Ureter (tissue), 1 donor: ENCODE results near the gene CSH2. TPM values are rescaled to one million over a fixed set of nuclear protein-coding genes. Genes with fewer than 3 reads are reported as not detected.

ENCODE experiments used
- DNase-seq: peaks from one replicate; pipeline ENCODE4 v3.0.0-alpha.2; 2020; ENCODE audit warnings: low spot score
- total RNA-seq: library from RNA; stranded (reverse); gene quantifications from one replicate; pipeline ENCODE4 v1.2.4, GENCODE V29; 2023
- donor health status: DM: yes; HTN: yes; CAD: no.

Gene CSH2
- total RNA-seq, 1 donor from 2014 or later: not detected

DNA sequence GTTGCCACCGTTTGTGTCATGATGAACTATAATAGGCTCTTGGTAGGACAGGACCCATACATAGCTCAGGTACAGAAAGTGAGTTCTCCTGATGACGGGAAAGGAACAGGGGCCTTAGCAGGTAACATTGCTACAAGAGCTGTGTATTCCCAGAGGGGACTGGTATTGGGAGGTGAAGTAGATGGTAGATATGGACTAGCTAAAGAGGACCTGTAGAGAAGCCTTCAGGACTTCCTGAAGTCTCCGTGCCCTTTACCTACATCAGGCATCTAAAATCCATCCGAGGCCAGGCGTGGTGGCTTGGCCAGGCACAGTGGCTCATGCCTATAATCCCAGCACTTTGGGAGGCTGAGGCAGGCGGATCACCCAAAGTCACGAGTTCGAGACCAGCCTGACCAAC lies 18.3 kb downstream of the CSH2 start:
- no peak for DNase-seq

DNA sequence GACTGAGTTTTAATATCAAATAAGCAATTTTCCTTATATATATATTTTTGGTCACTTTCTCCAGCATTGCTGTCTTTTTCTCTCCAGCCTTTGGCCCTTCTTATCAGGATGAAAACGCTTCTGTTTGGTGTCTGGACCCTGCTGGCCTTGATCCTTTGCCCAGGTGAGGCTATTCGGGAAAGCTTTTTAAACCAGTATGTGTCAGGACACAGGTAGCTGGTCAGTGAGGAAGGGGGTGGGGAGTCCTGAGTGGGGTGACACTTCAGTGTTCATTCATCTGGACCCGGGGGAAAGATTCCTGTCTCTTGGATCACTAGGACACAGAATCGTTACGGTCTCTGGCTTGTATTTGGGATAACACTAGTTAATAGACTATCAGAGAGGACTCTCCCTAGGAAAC lies 18.8 kb downstream of the CSH2 start:
- DNase-seq: no peak

DNA sequence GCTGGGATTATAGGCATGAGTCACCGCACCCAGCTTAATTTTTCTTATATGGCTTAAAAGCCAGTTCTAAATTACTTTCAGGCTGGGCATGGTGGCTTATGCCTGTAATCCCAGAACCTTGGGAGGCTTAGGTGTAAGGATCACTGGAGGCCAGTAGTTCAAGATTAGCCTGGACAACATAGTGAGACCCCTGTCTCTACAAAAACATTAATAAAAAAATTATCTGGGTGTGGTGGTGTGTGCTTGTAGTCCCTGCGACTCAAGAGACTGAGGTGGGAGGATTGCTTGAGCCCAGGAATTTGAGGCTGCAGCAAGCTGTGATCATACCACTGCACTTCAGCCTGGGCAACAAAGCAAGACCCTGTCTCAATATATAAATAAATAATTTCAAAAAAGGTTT lies 20.2 kb downstream of the CSH2 start:
- no peak for DNase-seq

DNA sequence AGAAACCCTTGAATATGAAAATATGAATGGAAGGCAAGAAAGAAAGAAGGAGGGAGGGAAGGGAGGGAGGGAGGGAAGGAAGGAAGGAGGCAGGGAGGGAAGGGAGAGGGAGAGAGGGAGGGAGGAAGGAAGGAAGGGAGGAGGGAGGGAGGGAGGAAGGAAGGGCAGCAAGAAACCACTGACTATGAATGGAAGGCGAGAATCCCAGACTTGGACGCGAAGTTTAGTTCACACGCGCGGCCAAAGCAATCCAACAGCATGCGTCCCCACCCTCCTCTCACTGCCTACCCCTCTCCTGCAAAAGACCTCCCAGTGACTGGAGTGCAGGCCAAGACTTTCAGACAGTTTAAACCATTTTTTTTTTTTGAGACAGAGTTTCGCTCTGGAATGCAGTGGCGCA lies 23.1 kb downstream of the CSH2 start:
- no peak for DNase-seq

DNA sequence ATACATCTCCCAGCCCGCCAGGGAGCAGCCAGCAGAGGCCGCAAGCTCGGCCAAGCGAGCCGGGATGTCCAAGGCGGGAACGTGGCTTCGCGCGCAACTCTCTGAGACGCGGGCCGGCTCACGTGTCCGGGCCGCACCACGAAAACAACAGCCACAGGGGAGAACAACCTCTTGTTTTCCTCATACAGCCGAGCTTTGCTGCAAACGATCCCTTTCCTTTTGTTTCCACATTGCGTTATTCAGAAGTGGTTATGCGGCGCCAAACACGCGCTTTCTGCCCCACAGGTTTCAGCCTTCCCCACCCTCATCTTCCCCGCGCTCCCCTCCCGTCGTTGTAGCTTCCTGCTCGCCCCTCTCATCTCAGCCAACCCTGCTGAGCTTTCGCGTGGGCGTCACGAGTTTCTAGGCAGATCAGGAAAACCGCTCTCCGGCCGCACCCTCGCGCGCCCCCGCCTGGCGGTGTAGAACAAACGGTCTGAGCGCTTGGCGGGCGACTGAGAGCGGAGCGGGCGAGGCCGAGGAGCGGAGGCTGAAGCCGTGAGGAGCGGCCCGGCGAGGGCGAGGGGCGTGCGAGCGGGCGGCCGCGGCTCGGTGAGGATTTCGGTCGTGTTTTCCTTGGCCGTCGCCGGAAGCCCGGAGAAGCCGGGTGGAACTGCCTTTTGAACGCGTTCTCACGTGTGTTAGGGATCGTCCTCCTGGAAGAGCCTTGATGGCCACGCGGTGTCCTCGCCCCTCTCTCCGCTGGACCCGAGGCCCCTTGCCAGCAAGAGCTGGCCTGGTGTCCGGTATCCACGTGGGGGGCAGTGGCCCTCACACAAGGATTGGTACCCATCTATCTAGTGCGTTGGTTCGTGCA lies 24.4 kb downstream of the CSH2 start:
- DNase-seq: peak; percentile 93

DNA sequence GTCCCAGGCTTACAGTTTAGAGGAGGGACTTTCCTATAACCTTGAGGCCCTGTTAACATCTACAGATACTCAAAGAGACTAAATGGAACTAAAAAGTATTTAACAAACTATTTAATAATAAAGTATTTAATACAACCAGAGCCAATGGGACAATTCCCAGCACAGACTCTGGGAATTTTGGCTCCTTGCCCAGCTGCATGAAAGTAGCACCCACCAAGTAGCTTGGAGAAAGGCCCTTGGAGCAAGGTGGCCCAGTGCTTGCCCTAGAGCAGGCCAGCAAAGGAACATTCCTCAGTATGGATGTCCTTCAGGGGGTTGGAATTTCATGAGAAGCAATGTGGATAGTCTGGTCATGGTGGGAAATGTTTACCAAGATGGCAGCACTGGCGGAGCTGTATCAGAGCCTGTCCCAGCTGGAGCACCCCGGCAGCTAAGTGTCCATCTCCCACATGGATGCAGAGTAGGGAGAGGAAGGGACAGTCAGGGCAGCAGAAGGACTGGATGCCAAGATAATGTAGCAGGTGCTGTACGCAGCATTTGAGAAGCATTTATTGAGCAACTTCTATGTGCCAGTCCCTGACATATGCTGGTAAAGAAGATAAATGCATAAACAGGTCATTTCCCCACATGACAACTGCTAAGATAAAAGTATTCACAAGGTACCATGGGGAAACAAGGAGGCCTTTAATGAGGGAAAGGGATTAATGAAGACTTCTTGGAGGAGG lies 25.8 kb downstream of the CSH2 start:
- no peak for DNase-seq

DNA sequence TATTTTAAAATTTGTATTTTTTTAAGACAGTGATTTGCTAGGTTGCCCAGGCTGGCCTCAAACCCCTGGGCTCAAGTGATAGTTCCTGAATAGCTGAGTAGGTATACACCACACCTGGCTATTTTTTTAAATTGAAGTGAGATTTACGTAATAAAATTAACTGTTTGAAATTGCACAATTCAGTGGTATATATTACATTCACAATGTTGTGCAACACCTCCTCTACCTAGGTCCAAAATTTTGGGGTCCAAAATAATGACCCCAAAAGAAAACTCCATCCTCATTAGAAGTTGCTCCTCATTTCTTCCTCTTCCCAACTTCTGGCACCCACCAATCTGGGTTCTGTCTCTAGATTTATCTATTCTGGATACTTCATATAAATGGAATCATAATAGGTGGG lies 28.0 kb downstream of the CSH2 start:
- DNase-seq: no peak

DNA sequence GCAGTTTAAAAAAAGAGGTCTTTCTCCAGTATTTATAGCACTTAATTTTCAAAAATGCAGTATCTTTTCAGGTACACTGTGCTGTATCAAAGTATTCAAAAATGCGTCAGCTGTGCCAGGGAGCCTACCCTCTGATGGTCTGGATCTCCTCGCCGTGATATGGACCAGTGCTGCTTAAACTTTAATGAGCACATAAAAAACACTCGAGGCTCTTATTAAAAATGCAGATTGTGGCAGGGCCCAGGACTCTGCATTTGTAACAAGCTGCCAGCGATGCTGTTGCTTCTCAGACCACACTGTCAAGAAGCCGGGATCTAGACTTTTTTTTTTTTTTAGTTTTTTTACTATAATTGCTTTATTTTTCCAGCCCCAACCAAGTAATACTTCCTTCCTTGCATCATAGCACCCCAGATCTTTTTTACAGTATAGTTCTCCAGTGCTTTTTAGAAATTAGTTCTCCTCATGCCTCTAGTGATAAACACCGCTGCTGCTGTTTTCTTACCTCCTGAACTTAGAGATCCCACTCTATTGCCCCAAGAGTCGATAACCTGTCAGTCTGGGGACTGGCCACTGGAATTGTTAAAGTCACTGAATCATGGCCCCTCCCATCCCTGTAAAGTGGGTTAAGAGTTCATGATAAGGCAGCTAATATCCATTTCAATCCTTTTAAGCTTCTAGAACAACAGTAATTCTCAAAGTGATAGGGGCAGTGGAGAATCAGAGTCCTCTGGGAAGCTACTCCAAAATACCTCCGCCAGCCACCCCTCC lies 29.4 kb downstream of the CSH2 start:
- DNase-seq: no peak

DNA sequence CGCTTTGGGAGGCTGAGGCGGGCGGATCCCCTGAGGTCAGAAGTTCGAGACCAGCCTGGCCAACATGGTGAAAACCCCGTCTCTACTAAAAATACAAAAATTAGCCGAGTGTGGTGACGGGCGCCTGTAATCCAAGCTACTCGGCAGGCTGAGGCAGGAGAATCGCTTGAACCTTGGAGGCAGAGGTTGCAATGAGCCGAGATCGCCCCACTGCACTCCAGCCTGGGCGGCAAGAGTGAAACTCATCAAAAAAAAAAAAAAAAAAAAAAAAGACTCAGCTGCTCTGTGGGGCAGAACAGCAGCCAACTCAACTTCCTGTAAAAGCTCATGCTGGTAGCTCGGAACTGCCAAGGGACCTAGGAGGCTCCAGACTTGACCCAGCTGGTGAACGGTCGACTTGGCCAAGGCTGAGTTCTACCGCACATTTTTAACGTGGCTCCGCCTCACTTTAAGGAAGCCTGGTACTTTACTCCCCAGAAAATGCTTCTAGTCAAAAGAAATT lies 30.0 kb downstream of the CSH2 start:
- DNase-seq: peak; percentile 64

DNA sequence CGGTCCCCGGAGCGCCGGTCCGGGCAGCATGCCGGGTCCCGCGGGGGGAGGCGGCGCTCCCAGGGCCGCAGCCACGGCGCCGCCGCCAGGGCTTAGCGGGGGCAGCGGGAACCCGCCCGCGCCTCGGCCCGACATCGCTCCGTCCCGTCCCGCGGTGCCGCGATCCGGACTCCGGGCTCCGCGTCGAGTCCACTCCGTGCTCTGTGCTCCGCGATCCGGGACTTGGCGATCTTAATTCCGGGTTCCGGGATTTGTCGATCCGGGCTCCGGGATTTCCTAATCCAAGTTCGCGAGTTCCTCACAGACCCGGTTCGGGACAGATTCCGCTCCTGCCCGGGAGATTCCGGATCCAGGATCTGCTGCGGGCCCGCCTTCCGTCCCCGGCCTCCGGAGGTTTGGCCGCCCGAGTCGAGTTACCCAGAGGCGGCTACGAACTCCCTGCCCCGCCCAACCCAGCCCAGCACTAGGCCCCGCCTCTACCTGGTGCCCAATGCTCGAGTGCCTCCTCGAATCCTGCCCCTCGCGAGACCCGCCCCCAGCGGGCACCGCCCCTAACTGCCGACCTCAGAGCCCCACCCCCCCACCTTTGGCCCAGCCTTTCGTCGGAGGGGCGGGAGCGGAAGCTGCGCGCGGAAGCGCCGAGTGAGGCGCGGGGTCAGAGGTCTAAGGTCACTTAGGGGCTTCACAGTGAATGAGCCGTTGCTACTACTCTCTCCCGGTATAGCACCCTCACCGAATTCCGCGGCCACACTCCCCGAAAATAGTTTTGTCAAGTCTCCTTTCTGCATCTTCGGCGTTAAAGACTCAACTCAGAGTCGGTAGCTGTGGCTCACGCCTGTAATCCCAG lies 30.7 kb downstream of the CSH2 start, which contains the start of gene SMARCD2:
Gene SMARCD2 (minus strand): TSS at position 146 of the 847 bp plus-strand sequence. CDS start 11 bp downstream, at position 135.
- DNase-seq: peak; percentile 99

DNA sequence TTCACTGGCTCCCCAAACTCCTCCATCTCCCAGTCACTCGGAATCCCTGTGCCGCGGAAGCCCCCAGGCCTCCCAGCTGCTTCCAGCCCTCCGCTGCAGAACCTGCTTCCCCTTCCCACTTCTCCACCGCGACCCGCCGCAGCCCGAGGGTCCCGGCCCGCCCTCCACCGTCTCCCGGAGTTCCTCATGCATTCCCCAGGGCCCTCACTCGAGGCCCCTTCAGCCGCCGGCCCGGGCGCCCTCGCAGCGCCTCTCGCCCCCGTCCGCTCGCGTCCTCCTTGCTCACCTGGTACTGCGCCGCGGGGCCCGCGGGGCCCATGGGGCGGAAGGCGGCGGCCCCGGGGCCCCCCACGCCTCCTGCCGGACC lies 31.3 kb downstream of the CSH2 start:
- peak; percentile 55 for DNase-seq

DNA sequence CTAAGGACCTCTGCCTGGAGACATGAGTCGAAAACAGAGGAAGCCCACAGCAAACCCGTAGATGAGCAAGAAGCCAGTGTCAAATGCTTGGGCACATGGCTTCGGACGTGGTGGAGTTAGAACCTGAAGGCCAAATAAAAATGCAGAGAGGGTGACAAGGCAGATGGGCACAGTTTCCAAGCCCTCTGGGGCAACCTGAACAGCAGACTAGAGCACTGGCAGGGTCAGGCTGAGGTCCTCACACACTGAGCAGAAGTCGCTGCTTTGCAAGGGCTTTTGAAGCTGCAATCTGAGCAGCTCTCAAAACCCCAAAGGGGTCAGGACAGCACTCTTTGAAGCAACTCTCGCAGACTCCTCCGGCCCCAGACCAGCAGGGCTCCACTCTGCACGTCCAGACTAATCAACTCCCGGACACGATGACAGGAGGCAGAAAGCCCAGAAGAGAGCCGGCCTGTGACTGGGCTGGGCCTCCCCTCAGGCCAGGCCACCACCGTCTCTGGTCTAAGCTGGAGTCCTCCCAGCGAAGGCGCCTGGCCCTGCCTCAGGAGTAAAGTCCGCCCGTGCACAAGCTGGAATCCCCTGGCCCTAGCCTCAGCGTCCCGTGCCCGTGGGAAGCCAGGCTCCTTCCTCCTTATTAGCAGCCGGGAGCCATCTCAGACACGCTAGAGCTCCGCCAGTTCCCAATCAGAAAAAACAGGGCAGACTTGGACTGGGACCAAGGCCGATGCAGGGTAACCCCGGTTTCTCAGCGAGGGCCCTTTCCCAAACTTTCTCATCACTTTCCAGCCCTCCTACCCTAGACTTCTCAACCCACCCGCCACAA lies 31.9 kb downstream of the CSH2 start:
- DNase-seq: peak; percentile 74

DNA sequence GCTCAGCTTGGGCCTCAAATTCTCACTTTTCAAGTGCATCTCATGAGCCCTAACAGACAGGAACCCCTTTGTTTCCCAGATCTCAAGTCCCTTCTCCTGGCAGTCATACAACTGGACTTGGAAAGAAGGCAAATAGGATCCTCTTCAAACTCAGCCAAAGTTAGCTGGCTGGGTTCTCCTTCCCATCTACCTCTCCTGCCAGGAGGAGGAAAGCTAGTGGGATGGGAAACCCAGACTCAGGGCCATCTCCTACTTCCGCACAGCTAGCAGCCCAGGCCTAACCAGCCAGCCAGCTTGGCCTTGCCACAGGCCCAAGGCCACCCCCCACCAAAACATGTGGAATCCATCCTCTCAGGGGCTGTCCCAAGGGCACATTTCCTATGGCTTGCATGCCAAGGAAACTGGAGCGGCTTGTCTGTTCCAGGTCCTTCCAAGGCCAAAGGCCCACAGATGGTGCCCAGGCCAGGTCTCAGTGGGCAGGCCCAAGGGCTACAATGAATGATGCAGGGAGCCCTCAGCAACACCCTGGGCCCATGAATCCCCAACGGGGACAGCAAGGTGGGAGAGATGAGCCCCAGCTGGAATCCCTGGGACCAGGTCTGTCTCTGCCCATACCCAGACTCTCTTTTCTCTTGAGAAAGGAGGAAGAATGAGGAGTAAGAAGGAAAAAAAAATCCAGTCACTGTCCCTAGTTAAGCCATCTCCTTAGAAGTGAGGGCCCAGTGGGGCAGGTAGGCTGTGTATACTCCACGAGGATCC lies 32.7 kb downstream of the CSH2 start:
- no peak for DNase-seq

DNA sequence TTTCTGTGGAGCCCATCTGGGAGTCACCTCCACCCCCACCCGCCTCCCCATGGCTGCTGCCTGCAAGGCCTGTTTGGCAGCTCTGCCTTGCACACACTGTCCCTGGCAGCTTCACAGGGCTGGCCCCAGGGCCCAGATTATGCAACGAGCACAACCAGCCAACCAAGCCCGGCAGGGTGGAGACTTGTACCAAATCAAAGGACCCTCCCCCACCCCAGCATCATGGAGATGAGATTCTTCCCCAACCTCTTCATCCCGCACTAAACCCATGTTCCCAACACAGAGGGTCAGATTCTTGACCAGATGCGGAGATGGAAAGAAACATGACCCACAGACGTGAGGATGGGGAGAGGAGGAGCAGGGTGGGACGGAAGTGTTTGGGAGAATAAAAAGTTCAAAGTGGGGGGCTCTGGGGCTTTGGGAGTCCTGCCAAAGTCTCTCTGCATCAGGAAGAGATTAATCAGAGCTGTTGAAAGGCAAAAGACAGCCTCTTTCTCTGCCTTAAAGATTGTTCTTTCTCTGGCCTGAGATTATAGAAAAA lies 34.8 kb downstream of the CSH2 start:
- DNase-seq: peak; percentile 97

DNA sequence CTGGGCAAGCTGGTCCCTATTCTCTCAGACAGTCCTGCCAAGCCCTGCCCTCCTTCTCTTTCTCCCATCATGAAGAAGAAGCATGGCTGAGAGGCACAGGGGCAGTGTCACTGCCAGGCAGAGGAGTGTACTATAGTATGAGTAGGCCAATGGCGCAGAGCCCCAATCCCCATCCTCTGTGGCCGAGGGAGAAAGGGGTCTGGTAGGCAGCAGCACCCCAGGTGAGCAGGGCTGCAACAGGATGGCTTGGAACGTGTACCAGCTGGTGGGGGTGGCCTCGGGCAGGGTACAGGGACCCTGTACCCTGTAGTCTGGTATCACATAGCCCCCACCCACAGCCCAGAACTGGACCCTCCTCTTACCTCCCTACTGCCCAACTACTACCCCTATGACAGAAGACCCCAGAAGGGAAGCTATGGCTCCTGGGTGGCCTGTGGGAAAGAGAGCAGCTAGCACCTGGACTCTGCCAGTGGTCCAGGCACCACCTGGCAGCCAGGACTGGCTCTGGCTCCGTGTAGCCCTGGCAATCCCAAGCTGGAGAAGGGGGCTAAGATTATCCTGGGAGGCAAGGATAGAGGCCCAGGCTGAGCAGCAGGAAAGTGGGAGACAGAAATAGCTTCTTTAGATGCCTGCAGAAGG lies 35.4 kb downstream of the CSH2 start:
- no peak for DNase-seq

DNA sequence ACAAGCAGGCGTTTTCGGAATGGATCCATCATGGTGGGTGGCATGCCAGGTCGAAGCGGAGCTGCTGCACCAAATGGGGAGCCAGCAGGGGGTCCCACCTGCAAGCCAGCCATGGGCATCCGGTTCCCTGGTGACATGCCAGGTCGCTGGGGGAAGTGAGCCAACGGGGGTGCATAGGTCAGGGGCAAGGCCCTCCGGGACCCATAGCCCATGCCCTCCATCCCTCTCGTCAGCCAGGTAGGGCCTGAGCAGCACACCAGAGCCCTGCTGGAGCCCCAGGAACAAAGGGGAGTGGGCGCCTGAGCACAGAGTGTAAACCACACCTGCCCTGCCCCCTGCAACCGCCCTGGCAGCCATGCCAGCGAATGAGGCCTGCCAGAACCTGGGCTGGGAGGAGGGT lies 36.0 kb downstream of the CSH2 start:
- DNase-seq: no peak

DNA sequence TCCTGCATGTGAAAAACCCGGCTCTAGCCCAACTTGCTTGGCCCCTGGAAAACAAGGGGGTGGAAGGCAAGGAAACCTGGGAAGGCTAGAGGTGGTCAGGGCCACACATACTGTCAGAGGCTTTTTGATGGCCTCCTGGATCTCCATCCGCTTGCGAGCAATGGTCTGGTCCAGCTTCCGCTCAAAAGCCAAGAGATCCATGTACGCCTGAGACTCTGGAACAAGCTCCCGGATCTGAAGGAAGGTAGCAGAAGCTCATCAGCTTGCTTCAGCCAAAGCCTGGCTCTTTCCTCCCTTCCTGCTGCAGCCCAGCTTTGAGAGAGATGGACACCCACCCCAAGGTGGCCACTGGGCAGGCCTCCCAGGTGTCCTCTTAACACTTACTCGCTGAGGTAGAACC lies 36.7 kb downstream of the CSH2 start:
- DNase-seq: no peak

DNA sequence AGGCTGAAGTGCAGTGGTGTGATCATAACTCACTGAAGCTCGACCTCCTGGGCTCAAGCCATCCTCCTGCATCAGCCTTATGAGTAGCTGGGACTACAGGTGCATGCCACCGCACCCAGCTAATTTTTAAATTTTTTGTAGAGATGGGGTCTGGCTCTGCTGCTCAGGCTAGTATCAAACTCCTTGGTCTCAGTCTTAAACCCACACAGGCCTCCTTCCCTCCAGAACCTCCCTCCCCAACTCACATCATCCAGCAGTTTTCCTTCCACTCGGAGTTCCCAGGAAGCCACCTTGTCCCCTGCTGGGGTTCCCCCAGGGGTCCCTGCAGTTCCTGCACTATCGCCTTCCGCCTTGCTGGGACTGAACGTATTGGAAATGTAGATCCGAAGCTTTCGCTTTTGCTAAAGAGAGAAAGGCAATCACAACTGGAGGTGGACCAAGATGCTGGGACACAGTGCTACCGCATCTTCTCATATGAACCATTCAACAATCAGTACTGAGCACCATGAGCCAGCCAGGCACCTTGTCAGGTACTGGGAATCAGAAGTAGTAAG lies 38.2 kb downstream of the CSH2 start:
- no peak for DNase-seq
